ENCODE measurements around the gene TMEM154.

DNA sequence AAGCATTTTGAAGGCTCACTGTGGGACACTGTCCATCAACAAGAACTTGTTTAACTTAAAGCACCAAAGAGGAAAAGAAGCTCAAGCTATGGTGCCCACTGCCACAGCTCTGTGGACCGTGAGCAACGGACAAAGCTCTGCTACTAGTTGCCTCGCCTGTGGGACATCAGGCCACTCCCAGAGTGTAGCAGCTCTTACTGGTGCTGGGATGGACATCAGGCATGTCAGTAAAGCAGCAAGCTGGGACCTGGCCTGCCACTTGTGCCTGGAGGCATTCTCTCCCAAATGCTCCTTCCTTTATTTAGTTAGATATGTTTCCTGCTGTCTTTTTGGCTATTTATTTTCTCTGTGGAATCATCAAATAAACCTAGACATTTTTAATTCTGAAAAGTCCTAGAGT lies 46.7 kb downstream of the TMEM154 start:
- TF ChIP-seq, protein P1, sequence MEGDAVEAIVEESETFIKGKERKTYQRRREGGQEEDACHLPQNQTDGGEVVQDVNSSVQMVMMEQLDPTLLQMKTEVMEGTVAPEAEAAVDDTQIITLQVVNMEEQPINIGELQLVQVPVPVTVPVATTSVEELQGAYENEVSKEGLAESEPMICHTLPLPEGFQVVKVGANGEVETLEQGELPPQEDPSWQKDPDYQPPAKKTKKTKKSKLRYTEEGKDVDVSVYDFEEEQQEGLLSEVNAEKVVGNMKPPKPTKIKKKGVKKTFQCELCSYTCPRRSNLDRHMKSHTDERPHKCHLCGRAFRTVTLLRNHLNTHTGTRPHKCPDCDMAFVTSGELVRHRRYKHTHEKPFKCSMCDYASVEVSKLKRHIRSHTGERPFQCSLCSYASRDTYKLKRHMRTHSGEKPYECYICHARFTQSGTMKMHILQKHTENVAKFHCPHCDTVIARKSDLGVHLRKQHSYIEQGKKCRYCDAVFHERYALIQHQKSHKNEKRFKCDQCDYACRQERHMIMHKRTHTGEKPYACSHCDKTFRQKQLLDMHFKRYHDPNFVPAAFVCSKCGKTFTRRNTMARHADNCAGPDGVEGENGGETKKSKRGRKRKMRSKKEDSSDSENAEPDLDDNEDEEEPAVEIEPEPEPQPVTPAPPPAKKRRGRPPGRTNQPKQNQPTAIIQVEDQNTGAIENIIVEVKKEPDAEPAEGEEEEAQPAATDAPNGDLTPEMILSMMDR (IDR thresholded peaks at IDR 0.05) = no peak
- TF ChIP-seq POLR2A (IDR thresholded peaks at IDR 0.05) = no peak

Data from ovary (tissue), 3 donors.